Fibroblast of lung (primary cell): ENCODE measurements around the gene TNIP1. TPM values are rescaled to one million over a fixed set of nuclear protein-coding genes. Genes with fewer than 3 reads are reported as not detected.
A peak's percentile ranks its signal among the peaks of the same experiment; 100 is the strongest.

ENCODE experiments used
- DNase-seq, 2 donors: peaks; one replicate each; pipeline versions ENCODE4 v3.0.0 to v3.0.0-alpha.2; 2010; ENCODE audit warnings: low read depth in 2 of 2
- H2AFZ ChIP-seq: 2 replicates; pipeline ENCODE4 v1.5.1; 2012; ENCODE audit warnings: low read length, control low read depth, inconsistent platforms
- H3K27ac ChIP-seq: 2 replicates; pipeline ENCODE4 v1.5.1; 2011; ENCODE audit warnings: low read length, control low read depth; ENCODE audit not compliant: insufficient read depth
- H3K27me3 ChIP-seq: 2 replicates; pipeline ENCODE4 v1.5.1; 2011; ENCODE audit warnings: mild to moderate bottlenecking, low read length; ENCODE audit not compliant: control insufficient read depth, insufficient read depth
- H3K36me3 ChIP-seq: 2 replicates; pipeline ENCODE4 v1.5.1; 2011; ENCODE audit warnings: low read length; ENCODE audit not compliant: control insufficient read depth, insufficient read depth
- H3K4me1 ChIP-seq: 2 replicates; pipeline ENCODE4 v1.5.1; 2011; ENCODE audit warnings: low read length; ENCODE audit not compliant: control insufficient read depth, insufficient read depth; ENCODE audit errors: extremely low read depth
- H3K4me2 ChIP-seq: 2 replicates; pipeline ENCODE4 v1.5.1; 2011; ENCODE audit warnings: low read length, control low read depth; ENCODE audit not compliant: insufficient read depth; ENCODE audit errors: extremely low read depth
- H3K4me3 ChIP-seq, 4 experiments: fragments of 200-600 bp in 1 of 4; sonication (generic) in 1 of 4; replicated peaks in 1 of 4; 2 replicates each; pipeline ENCODE4 v1.5.1; 2011 to 2016; ENCODE audit warnings: low read length in 4 of 4, low read depth in 3 of 4, mild to moderate bottlenecking in 3 of 4, control low read depth in 2 of 4, inconsistent platforms in 1 of 4, mixed read lengths in 1 of 4; ENCODE audit not compliant: insufficient read depth in 1 of 4; ENCODE audit errors: control extremely low read depth in 1 of 4
- H3K79me2 ChIP-seq: 2 replicates; pipeline ENCODE4 v1.5.1; 2012; ENCODE audit warnings: mild to moderate bottlenecking, low read length, inconsistent platforms; ENCODE audit not compliant: control insufficient read depth, insufficient read depth
- H3K9ac ChIP-seq: 2 replicates; pipeline ENCODE4 v1.5.1; 2011; ENCODE audit warnings: mild to moderate bottlenecking, low read length, control low read depth; ENCODE audit not compliant: insufficient read depth
- H3K9me3 ChIP-seq: 2 replicates; pipeline ENCODE4 v1.5.1; 2012; ENCODE audit warnings: low read depth, low read length; ENCODE audit not compliant: control insufficient read depth, insufficient read depth
- H4K20me1 ChIP-seq: 2 replicates; pipeline ENCODE4 v1.5.1; 2011; ENCODE audit warnings: low read length; ENCODE audit not compliant: control insufficient read depth, insufficient read depth; ENCODE audit errors: extremely low read depth
- CTCF ChIP-seq, 2 donors: IDR thresholded peaks in 1 of 2; conservative IDR thresholded peaks in 1 of 2; 1 replicate in 1 of 2; 2 replicates in 1 of 2; pipeline ENCODE4 v1.5.1; 2011 to 2012; ENCODE audit warnings: low read length in 2 of 2, control low read depth in 1 of 2, inconsistent platforms in 1 of 2, low read depth in 1 of 2, mild to moderate bottlenecking in 1 of 2
- EZH2 ChIP-seq: IDR thresholded peaks from 2 replicates; pipeline ENCODE4 v1.5.1; 2012; ENCODE audit warnings: low read length, control low read depth, mild to moderate bottlenecking; ENCODE audit errors: missing control alignments
- polyA plus RNA-seq, 2 donors: library from polyadenylated mRNA; depleted of rRNA in 1 of 2; stranded (reverse) in 1 of 2; unstranded in 1 of 2; fragments of >200 nt; gene quantifications; 2 replicates each; pipeline ENCODE4 v1.2.1, GENCODE V29; 2011 to 2012; ENCODE audit warnings: missing spikeins in 1 of 2
- total RNA-seq: library from RNA; depleted of rRNA; stranded (reverse); fragments of >200 nt; gene quantifications from 2 replicates; pipeline ENCODE4 v1.2.1, GENCODE V29; 2014

The TNIP1 gene
- total and polyA plus RNA-seq, 2 donors (not counting 1 experiment from before 2014, with no cell fraction given) = 47.2 to 59.1 TPM

- peak in 1 of 2 donors; percentile 77 for DNase-seq
- no peak overlapping the region for H3K4me3 ChIP-seq
- H3K9me3 ChIP-seq = no peaks in the 10 kb centered on the region
- H3K9ac ChIP-seq = no peak overlapping the region
- peak overlapping the region; percentile 42 for H3K4me2 ChIP-seq
- H4K20me1 ChIP-seq = no peaks in the 10 kb centered on the region
- H3K79me2 ChIP-seq = no peaks in the 10 kb centered on the region
- H3K36me3 ChIP-seq = no peaks in the 10 kb centered on the region
- H3K27ac ChIP-seq = peak overlapping the region; percentile 18
- TF ChIP-seq EZH2 (no peak), CTCF (conservative IDR thresholded peaks at IDR 0.05 in 1 of 2, IDR thresholded peaks at IDR 0.05 in 1 of 2; ENCODE audit: low read depth in 1 of 2, low read length in 2 of 2) (no peak)
- no peaks in the 10 kb centered on the region for H3K27me3 ChIP-seq
- H3K4me1 ChIP-seq = peaks cover 17% of the 10 kb centered on the region
- H2AFZ ChIP-seq = no peak overlapping the region
These were observed 74.0 kb downstream of the TNIP1 start for GRCh38 chr5:151006704-151007334.

GRCh38 chr5:151005950-151006576 is 74.8 kb downstream of the TNIP1 start:
- H3K36me3 ChIP-seq = no peaks in the 10 kb centered on the region
- H3K27ac ChIP-seq = peak overlapping the region; percentile 26
- no peak overlapping the region for H3K9ac ChIP-seq
- no peak for TF ChIP-seq EZH2
- H2AFZ ChIP-seq = no peak overlapping the region
- peak overlapping the region in 1 of 4 experiments; percentile 4 for H3K4me3 ChIP-seq
- peaks cover 17% of the 10 kb centered on the region for H3K4me1 ChIP-seq
- H3K27me3 ChIP-seq = no peaks in the 10 kb centered on the region
- no peaks in the 10 kb centered on the region for H4K20me1 ChIP-seq
- no peaks in the 10 kb centered on the region for H3K79me2 ChIP-seq
- H3K4me2 ChIP-seq = peak overlapping the region; percentile 42
- peak; percentile 12 to 99 for DNase-seq
- no peaks in the 10 kb centered on the region for H3K9me3 ChIP-seq

GRCh38 chr5:151005187-151005949 is 75.5 kb downstream of the TNIP1 start:
- H3K4me2 ChIP-seq = peak overlapping the region; percentile 42
- no peaks in the 10 kb centered on the region for H3K27me3 ChIP-seq
- no peaks in the 10 kb centered on the region for H3K9me3 ChIP-seq
- H3K36me3 ChIP-seq = no peaks in the 10 kb centered on the region
- H2AFZ ChIP-seq = no peak overlapping the region
- H3K27ac ChIP-seq = peak overlapping the region; percentile 26
- no peak for TF ChIP-seq CTCF (conservative IDR thresholded peaks at IDR 0.05 in 1 of 2, IDR thresholded peaks at IDR 0.05 in 1 of 2; ENCODE audit: low read depth in 1 of 2, low read length in 2 of 2)
- peak in 1 of 2 donors; percentile 80 for DNase-seq
- H3K9ac ChIP-seq = no peak overlapping the region
- H4K20me1 ChIP-seq = no peaks in the 10 kb centered on the region
- peaks cover 17% of the 10 kb centered on the region for H3K4me1 ChIP-seq
- H3K4me3 ChIP-seq = no peak overlapping the region
- no peaks in the 10 kb centered on the region for H3K79me2 ChIP-seq
